Subcutaneous adipose tissue (tissue), 4 donors: ENCODE data around the gene ANXA11. TPM values are rescaled to one million over a fixed set of nuclear protein-coding genes. Genes with fewer than 3 reads are reported as not detected.

Experiments used
- total RNA-seq, 4 donors: library from RNA; depleted of rRNA; stranded (reverse); fragments of >200 nt; gene quantifications; one replicate each; pipeline ENCODE4 v1.1.0, GENCODE V29; 2016
- TF ChIP-seq, protein P1 (sequence below): fragments of 450-650 bp; IDR thresholded peaks from one replicate; pipeline ENCODE4 v1.5.1; 2016; ENCODE audit warnings: low read depth, mild to moderate bottlenecking, control low read depth, antibody characterized with exemption, moderate library complexity

ANXA11 gene
- total RNA-seq, 4 donors from 2014 or later: 119 to 171 (median 140) TPM

DNA sequence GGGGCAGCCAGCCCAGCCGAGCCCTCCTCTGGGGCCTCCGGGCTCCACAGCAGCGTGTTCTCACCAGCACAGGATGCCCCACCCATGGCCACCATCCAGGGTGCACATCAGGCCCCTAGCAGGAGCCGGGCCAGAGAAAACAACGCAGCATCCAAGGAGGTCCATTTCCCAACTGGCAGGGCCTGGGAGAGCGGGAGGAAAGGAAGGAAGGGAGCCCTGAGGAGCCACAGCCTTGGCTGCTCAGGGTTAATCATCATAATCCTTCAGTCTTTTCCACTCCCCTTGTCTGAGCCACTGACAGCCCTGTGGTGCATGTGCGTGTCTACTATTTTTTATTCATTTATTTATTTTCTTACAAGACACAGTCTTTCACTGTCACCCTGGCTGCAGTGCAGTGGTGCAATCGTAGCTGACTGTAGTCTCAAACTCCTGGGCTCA lies 69.2 kb downstream of the ANXA11 start:
- TF ChIP-seq, protein P1, sequence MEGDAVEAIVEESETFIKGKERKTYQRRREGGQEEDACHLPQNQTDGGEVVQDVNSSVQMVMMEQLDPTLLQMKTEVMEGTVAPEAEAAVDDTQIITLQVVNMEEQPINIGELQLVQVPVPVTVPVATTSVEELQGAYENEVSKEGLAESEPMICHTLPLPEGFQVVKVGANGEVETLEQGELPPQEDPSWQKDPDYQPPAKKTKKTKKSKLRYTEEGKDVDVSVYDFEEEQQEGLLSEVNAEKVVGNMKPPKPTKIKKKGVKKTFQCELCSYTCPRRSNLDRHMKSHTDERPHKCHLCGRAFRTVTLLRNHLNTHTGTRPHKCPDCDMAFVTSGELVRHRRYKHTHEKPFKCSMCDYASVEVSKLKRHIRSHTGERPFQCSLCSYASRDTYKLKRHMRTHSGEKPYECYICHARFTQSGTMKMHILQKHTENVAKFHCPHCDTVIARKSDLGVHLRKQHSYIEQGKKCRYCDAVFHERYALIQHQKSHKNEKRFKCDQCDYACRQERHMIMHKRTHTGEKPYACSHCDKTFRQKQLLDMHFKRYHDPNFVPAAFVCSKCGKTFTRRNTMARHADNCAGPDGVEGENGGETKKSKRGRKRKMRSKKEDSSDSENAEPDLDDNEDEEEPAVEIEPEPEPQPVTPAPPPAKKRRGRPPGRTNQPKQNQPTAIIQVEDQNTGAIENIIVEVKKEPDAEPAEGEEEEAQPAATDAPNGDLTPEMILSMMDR: no peak

DNA sequence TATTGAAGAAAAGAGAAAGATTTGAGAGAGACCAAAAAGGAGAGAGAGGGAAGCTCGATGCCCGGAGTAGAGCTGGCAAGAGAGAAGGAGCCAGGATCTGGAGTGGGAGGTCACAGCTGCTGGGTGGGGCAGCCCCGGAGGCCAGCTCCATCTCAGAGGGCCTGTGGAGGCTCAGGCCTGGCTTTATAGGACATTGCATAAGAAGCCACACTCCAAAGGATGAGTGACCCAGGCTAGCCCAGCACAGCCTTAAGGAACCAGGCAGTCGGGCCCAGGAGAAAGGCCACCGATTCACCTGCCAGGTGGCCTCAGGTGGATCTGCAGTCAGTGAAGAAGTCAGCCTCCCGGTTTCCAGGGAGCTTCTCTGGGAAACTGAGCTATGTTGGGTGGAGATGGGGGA lies 72.1 kb downstream of the ANXA11 start:
- TF ChIP-seq, protein P1: no peak

- TF ChIP-seq, protein P1: no peak
Measured at GRCh38 chr10:80132299-80133139, 72.8 kb downstream of the ANXA11 start, which contains the start of gene PLAC9. Gene PLAC9 (plus strand): TSS chr10:80132730. CDS start chr10:80132763, 33 bp downstream.

DNA sequence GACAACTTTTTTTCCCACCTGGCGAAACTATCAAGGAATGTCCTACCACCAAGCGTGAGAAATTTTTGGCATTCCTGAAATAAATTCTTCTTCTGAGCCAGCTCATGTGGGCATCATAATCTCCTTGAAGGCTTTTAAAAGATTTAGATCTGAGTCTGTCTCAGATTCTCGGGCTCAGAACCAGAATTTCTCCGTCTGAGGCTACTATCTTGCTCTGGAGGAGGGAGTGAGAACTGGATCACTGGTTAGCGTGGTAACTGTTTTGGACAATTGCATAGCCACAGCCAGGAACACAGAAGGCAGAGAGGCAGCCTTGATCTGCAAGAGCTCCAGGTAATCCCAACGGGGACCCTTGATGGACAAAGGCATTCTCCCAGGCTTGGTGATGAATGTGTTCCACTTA lies 73.8 kb downstream of the ANXA11 start:
- TF ChIP-seq, protein P1: no peak

GRCh38 chr10:80126876-80127275 lies 78.5 kb downstream of the ANXA11 start:
- TF ChIP-seq, protein P1: no peak

- TF ChIP-seq, protein P1: no peak
Measured at GRCh38 chr10:80122746-80123145, 82.6 kb downstream of the ANXA11 start.

DNA sequence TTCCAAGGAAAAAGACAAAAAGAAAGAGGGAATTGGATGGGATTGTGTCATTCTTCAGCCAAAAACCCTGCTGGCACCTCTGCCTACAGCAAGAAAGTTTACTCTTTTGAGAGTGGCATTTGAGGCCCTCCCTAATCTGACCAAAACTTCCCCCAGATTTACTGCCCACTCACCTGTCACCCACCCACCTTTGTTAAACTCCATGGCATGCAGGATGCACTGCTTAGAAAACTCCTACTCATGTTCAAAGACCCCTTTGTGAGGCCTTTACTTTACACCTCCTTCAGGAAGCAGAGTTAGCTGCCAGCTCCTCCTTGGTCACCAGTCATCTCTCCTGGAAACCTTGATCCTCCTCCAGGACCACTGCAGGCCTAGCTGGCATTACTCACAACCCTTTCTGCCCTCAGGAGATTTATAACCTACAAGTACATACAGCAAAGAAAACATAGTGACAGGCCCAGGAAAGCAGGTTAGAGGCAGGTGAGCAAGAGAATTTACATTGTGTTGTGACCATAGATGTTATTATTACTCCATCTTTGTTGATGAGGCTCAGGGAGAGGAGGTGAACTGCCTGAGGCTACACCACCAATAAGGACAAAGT lies 83.1 kb downstream of the ANXA11 start:
- TF ChIP-seq, protein P1: no peak
